Thyroid gland (tissue), 4 donors: ENCODE results near the gene KRTAP2-4. TPM values are rescaled to one million over a fixed set of nuclear protein-coding genes. Genes with fewer than 3 reads are reported as not detected.
"Not testable (repeated sequence)": the region's sequence is repeated elsewhere in the genome, so short reads cannot be mapped to it uniquely, and the experiment has no call there.

ENCODE experiments used
- DNase-seq, 2 donors: peaks; one replicate each; pipeline ENCODE4 v3.0.0-alpha.2; 2019
- H3K27ac ChIP-seq, 3 donors: fragments of 200-600 bp; sonication (generic); 1 replicate in 2 of 3; 2 replicates in 1 of 3; pipeline ENCODE4 v1.5.1; 2016 to 2019; ENCODE audit warnings: mild to moderate bottlenecking in 1 of 3, moderate library complexity in 1 of 3
- H3K27me3 ChIP-seq: fragments of 200-600 bp; sonication (generic); one replicate; pipeline ENCODE4 v1.5.1; 2019
- H3K36me3 ChIP-seq, 2 donors: fragments of 200-600 bp; sonication (generic); one replicate each; pipeline ENCODE4 v1.5.1; 2016 to 2019
- H3K4me1 ChIP-seq, 2 donors: fragments of 200-600 bp; sonication (generic); one replicate each; pipeline ENCODE4 v1.5.1; 2017 to 2019
- H3K4me3 ChIP-seq, 3 donors: fragments of 200-600 bp; sonication (generic); replicated peaks in 1 of 3; 1 replicate in 2 of 3; 2 replicates in 1 of 3; pipeline ENCODE4 v1.5.1; 2016; ENCODE audit warnings: mild to moderate bottlenecking in 1 of 3
- H3K9me3 ChIP-seq: fragments of 200-600 bp; sonication (generic); one replicate; pipeline ENCODE4 v1.5.1; 2017
- POLR2A ChIP-seq, 2 donors: fragments of 450-650 bp; IDR thresholded peaks; one replicate each; pipeline ENCODE4 v1.6.1; 2017; ENCODE audit warnings: antibody characterized with exemption in 2 of 2, mild to moderate bottlenecking in 2 of 2, moderate library complexity in 1 of 2
- WGBS, 2 donors: methylation state at CpG; one replicate each; pipeline ENCODE4 v1.1.5; 2017; 5-methylcytosine and 5-hydroxymethylcytosine counted together
- intact Hi-C: fragments of 100-400 bp; cut with DNase I; formaldehyde crosslinking; loops from one replicate; pipeline ENCODE4 v1.15.1; 2023
- total RNA-seq, 4 donors: library from RNA; depleted of rRNA; stranded (reverse); fragments of >200 nt; gene quantifications; one replicate each; pipeline ENCODE4 v1.2.3, GENCODE V29; 2016
- TF ChIP-seq, protein P1 (sequence below), 6 experiments: fragments of 200-600 bp in 3 of 6; fragments of 450-650 bp in 3 of 6; sonication (generic) in 3 of 6; IDR thresholded peaks; one replicate each; pipeline ENCODE4 v1.5.1; 2016 to 2019; ENCODE audit warnings: antibody characterized with exemption in 6 of 6, mild to moderate bottlenecking in 2 of 6, inconsistent platforms in 1 of 6, moderate library complexity in 1 of 6

Gene KRTAP2-4
- total RNA-seq, 4 donors from 2014 or later: not detected

DNA sequence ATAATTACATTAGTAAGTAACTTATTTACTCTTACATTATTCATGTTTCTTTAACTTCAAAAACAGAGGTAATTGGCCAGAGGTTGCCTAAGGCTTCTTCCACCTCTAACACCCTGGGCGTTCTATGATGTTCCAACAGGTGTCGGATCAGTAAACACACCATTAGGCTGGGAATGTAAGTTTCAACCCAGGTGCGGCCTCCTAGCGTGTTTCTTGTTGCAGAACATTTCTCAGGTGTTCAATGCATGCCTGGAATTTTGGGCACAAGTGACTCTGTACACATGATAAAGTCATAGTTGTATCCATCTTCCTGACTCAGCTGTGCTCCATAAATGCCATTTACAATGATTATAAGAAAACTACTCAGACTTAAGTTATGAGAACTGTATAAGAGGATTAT lies 11.7 kb downstream of the KRTAP2-4 start:
- no peak for TF ChIP-seq POLR2A (IDR thresholded peaks at IDR 0.05)
- TF ChIP-seq, protein P1, sequence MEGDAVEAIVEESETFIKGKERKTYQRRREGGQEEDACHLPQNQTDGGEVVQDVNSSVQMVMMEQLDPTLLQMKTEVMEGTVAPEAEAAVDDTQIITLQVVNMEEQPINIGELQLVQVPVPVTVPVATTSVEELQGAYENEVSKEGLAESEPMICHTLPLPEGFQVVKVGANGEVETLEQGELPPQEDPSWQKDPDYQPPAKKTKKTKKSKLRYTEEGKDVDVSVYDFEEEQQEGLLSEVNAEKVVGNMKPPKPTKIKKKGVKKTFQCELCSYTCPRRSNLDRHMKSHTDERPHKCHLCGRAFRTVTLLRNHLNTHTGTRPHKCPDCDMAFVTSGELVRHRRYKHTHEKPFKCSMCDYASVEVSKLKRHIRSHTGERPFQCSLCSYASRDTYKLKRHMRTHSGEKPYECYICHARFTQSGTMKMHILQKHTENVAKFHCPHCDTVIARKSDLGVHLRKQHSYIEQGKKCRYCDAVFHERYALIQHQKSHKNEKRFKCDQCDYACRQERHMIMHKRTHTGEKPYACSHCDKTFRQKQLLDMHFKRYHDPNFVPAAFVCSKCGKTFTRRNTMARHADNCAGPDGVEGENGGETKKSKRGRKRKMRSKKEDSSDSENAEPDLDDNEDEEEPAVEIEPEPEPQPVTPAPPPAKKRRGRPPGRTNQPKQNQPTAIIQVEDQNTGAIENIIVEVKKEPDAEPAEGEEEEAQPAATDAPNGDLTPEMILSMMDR (IDR thresholded peaks at IDR 0.05): no peak
- 85 to 87% methylated on average over 4 of the region's 4 CpGs for WGBS, 2 donors

DNA sequence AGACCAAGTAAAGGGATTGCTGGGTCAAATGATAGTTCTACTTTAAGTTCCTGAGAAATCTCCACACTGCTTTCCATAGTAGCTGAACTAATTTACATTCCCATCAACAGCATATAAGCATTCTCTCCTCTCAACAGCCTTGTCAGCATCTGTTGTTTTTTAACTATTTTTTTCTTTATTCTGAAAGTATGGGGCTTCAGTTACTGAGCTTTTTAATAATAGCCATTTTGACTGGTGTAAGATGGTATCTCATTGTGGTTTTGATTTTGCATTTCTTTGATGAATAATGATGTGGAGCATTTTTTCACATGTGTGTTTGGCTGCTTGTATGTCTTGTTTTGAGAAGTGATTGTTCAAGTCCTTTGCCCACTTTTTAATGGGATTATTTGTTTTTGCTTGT lies 13.1 kb downstream of the KRTAP2-4 start:
- H3K36me3 ChIP-seq: no peaks in the 10 kb centered on the region
- no peaks in the 10 kb centered on the region for H3K27me3 ChIP-seq
- DNase-seq: no peak
- intact Hi-C loops: no loop called here
- no peaks in the 10 kb centered on the region for H3K9me3 ChIP-seq
- no peak overlapping the region for H3K4me3 ChIP-seq
- no peak overlapping the region for H3K27ac ChIP-seq
- TF ChIP-seq, protein P1 (IDR thresholded peaks at IDR 0.05): no peak
- TF ChIP-seq POLR2A (IDR thresholded peaks at IDR 0.05): no peak
- H3K4me1 ChIP-seq: no peaks in the 10 kb centered on the region

More for the DNA sequence above, 11.7 kb downstream of the KRTAP2-4 start:
- Histone ChIP-seq H3K27me3 (no peaks in the 10 kb centered on the region), H3K4me1 (no peaks in the 10 kb centered on the region), H3K36me3 (no peaks in the 10 kb centered on the region), H3K4me3 (no peak overlapping the region), H3K27ac (no peak overlapping the region), H3K9me3 (no peaks in the 10 kb centered on the region)
- intact Hi-C loops: no loop called here
- DNase-seq: no peak

DNA sequence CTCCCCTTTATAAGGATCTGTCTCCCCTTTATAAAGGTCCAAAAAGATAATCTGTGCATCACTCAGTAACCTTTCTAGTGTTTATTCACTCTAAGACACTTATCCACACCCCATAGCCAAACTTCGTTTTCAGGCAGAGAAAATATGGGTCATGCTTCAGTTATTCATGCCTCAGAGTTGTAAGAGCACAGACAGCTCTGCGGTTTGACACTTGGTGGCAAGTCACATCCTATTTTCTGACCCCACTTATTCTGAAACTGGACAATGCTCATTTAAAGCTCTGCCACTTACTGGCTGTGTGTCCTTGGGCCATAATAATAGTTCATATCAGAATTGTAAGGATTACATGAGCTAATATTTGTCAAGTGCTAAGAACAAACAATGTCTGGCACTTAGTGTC lies 16.6 kb downstream of the KRTAP2-4 start:
- WGBS, 2 donors: 16 to 22% methylated on average over 2 of the region's 2 CpGs
- TF ChIP-seq, protein P1 (IDR thresholded peaks at IDR 0.05): no peak
- no peaks in the 10 kb centered on the region for H3K36me3 ChIP-seq
- H3K4me1 ChIP-seq: no peaks in the 10 kb centered on the region
- no peak overlapping the region for H3K27ac ChIP-seq
- intact Hi-C loops: no loop called here
- no peak overlapping the region for H3K4me3 ChIP-seq
- no peaks in the 10 kb centered on the region for H3K9me3 ChIP-seq
- DNase-seq: no peak
- no peaks in the 10 kb centered on the region for H3K27me3 ChIP-seq

DNA sequence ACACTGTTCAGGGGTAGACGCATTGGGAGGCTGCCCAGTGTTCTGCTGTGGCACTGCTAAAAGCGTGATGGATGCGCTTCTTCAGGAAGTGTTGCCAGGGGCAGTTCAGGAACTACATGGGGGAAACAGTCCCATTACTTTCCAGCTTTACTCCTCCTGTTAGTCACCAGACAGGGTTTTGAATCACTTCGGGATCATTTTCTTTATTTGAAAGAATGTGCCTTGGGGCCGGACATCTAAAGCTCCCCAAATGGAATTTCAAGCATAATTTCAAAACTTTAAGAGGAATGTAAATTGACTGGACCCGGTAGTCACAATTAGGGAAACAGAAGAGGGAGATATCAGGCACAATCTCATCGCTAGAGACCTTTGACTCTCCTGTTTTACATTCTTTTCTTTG lies 17.2 kb downstream of the KRTAP2-4 start:
- no peak overlapping the region for H3K4me3 ChIP-seq
- DNase-seq: no peak
- H3K27ac ChIP-seq: no peak overlapping the region
- TF ChIP-seq, protein P1 (IDR thresholded peaks at IDR 0.05): no peak
- no peak for TF ChIP-seq POLR2A (IDR thresholded peaks at IDR 0.05)
- no peaks in the 10 kb centered on the region for H3K9me3 ChIP-seq
- WGBS, 2 donors: 65 to 66% methylated on average over 7 of the region's 7 CpGs
- no peaks in the 10 kb centered on the region for H3K4me1 ChIP-seq
- H3K36me3 ChIP-seq: no peaks in the 10 kb centered on the region
- no peaks in the 10 kb centered on the region for H3K27me3 ChIP-seq
- intact Hi-C loops: no loop called here

DNA sequence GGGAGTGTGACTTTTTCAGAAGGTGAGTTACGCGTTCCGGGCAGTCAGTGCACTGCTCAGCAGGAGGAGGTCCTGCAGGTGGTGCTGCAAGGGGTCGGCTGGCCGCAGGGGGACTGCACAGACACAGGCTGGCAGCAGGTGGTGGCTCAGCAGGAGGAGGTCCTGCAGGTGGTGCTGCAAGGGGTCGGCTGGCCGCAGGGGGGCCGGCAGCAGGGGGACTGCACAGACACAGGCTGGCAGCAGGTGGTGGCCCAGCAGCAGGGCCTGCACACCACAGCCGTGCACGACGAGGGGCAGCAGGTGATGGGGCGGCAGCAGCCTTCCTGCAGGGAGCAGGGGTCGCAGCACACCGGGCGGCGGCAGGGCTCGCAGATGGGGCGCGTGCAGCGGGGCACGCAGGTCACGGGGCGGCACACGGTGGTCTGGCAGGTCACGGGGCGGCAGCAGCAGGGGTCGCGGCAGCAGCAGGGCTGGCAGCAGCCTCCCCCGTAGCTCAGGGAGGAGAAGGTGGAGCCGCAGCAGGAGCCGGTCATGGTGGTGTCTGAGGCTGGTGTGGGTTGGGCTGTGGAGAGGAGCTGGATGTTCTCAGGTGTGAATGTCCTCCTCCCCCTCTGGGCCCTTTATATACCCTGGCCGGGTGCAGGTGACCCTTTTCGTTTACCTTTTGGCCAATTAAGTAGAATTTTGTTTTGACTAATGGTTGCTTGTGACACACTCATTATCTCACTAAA lies 18.8 kb downstream of the KRTAP2-4 start, which contains the start of gene KRTAP2-1:
KRTAP2-1 (minus strand) TSS at position 582 of the 731 bp plus-strand sequence; CDS start at position 533, 49 bp downstream.
- DNase-seq, H3K4me1 ChIP-seq, H3K36me3 ChIP-seq, intact Hi-C loops, H3K9me3 ChIP-seq, H3K27ac ChIP-seq, H3K27me3 ChIP-seq, H3K4me3 ChIP-seq: not testable (repeated sequence)
- 36 to 44% methylated on average over 8 of the region's 33 CpGs for WGBS, 2 donors
